IMR-90 (cell line): ENCODE measurements around the gene RASGEF1C. TPM values are rescaled to one million over a fixed set of nuclear protein-coding genes. Genes with fewer than 3 reads are reported as not detected.

Experiments
- ATAC-seq: fragments of 200-7000 bp; cut with Tn5 transposase; 2 replicates; pipeline ENCODE4 v1.9.1; 2020; ENCODE audit warnings: low read depth, mild to moderate bottlenecking, moderate library complexity
- BruUV-seq: library from RNA; stranded (reverse); fragments of 400-500 nt; replicated peaks from 2 replicates; lab custom pipeline; 2021; lab: Mats Ljungman, UMichigan
- CTCF ChIA-PET: fragments of 300-600 bp; formaldehyde crosslinking; extraction: SDS; loops from one replicate; lab custom pipeline; 2021; ENCODE audit warnings: antibody characterized with exemption; lab: Yijun Ruan, JAX
- POLR2A ChIA-PET: fragments of 300-600 bp; sonication (Branson Sonifier 250); formaldehyde crosslinking; loops from one replicate; lab custom pipeline; 2022; ENCODE audit warnings: antibody characterized with exemption; ENCODE audit not compliant: unreplicated experiment; lab: Charles Lee
- DNase-seq: peaks from one replicate; pipeline ENCODE4 v3.0.0; 2013
- H2AFZ ChIP-seq: replicated peaks from 2 replicates; pipeline ENCODE3; 2013; ENCODE audit warnings: low read length, mild to moderate bottlenecking; ENCODE audit not compliant: poor library complexity
- H2AK5ac ChIP-seq: 2 replicates; pipeline ENCODE4 v1.6.1; 2013; ENCODE audit warnings: low read depth, low read length, inconsistent platforms
- H2AK9ac ChIP-seq: replicated peaks from 2 replicates; pipeline ENCODE3; 2013; ENCODE audit warnings: mild to moderate bottlenecking, low read depth, low read length, moderate library complexity; ENCODE audit not compliant: poor library complexity
- H2BK120ac ChIP-seq: 2 replicates; pipeline ENCODE4 v1.6.1; 2013; ENCODE audit warnings: low read depth, low read length, inconsistent platforms
- H2BK15ac ChIP-seq: 3 replicates; pipeline ENCODE4 v1.6.1; 2013; ENCODE audit warnings: low read depth, low read length, inconsistent platforms
- H2BK20ac ChIP-seq: 2 replicates; pipeline ENCODE4 v1.6.1; 2013; ENCODE audit warnings: low read depth, mild to moderate bottlenecking, inconsistent platforms, low read length, moderate library complexity
- H2BK5ac ChIP-seq: 2 replicates; pipeline ENCODE4 v1.6.1; 2013; ENCODE audit warnings: mild to moderate bottlenecking, low read depth, low read length, inconsistent platforms; ENCODE audit not compliant: poor library complexity, severe bottlenecking
- H3K14ac ChIP-seq: replicated peaks from 2 replicates; pipeline ENCODE4 v1.6.1; 2013; ENCODE audit warnings: low read depth, low read length, inconsistent platforms
- H3K18ac ChIP-seq: 2 replicates; pipeline ENCODE4 v1.6.1; 2013; ENCODE audit warnings: low read depth, low read length, control low read depth
- H3K23ac ChIP-seq: 2 replicates; pipeline ENCODE4 v1.6.1; 2013; ENCODE audit warnings: low read depth, low read length, inconsistent platforms
- H3K27ac ChIP-seq: 2 replicates; pipeline ENCODE4 v1.5.1; 2013; ENCODE audit warnings: mild to moderate bottlenecking, control low read depth, low read length; ENCODE audit not compliant: insufficient read depth
- H3K27me3 ChIP-seq: 2 replicates; pipeline ENCODE4 v1.6.1; 2013; ENCODE audit warnings: low read length; ENCODE audit not compliant: control insufficient read depth, insufficient read depth
- H3K36me3 ChIP-seq: 2 replicates; pipeline ENCODE4 v1.6.1; 2013; ENCODE audit warnings: low read length, mixed read lengths; ENCODE audit not compliant: control insufficient read depth, insufficient read depth
- H3K4ac ChIP-seq: 2 replicates; pipeline ENCODE4 v1.6.1; 2013; ENCODE audit warnings: low read depth, low read length, inconsistent platforms
- H3K4me1 ChIP-seq: 2 replicates; pipeline ENCODE4 v1.6.1; 2013; ENCODE audit warnings: low read length, mixed read lengths; ENCODE audit not compliant: control insufficient read depth, insufficient read depth
- H3K4me2 ChIP-seq: 2 replicates; pipeline ENCODE4 v1.6.1; 2013; ENCODE audit warnings: low read depth, mild to moderate bottlenecking, control low read depth, low read length, moderate library complexity
- H3K4me3 ChIP-seq: 2 replicates; pipeline ENCODE4 v1.5.1; 2013; ENCODE audit warnings: low read depth, mild to moderate bottlenecking, control low read depth, low read length, moderate library complexity; ENCODE audit not compliant: insufficient read depth
- H3K56ac ChIP-seq: 2 replicates; pipeline ENCODE4 v1.6.1; 2013; ENCODE audit warnings: low read length, inconsistent platforms; ENCODE audit not compliant: insufficient read depth; ENCODE audit errors: extremely low read depth
- H3K79me1 ChIP-seq, 2 experiments: 2 replicates each; pipeline ENCODE4 v1.6.1; 2013; ENCODE audit warnings: low read length in 2 of 2, inconsistent platforms in 1 of 2, low read depth in 1 of 2
- H3K9ac ChIP-seq: 2 replicates; pipeline ENCODE4 v1.6.1; 2013; ENCODE audit warnings: low read depth, low read length, control low read depth
- H3K9me1 ChIP-seq: 2 replicates; pipeline ENCODE4 v1.6.1; 2013; ENCODE audit warnings: low read length, inconsistent platforms; ENCODE audit not compliant: insufficient read depth
- H3K9me3 ChIP-seq: 2 replicates; pipeline ENCODE4 v1.6.1; 2013; ENCODE audit warnings: low read length; ENCODE audit not compliant: control insufficient read depth, insufficient read depth
- H4K20me1 ChIP-seq: 2 replicates; pipeline ENCODE4 v1.6.1; 2013; ENCODE audit warnings: low read length, inconsistent platforms; ENCODE audit not compliant: insufficient read depth
- H4K5ac ChIP-seq: 2 replicates; pipeline ENCODE4 v1.6.1; 2013; ENCODE audit warnings: mild to moderate bottlenecking, low read depth, low read length, control low read depth
- H4K8ac ChIP-seq, 2 experiments: 2 replicates each; pipeline ENCODE4 v1.6.1; 2013; ENCODE audit warnings: low read depth in 2 of 2, low read length in 2 of 2, control low read depth in 1 of 2, inconsistent platforms in 1 of 2
- H4K91ac ChIP-seq: 2 replicates; pipeline ENCODE4 v1.6.1; 2013; ENCODE audit warnings: low read depth, low read length, inconsistent platforms; ENCODE audit not compliant: insufficient read depth
- BHLHE40 ChIP-seq: fragments of 150-350 bp; IDR thresholded peaks from 2 replicates; pipeline ENCODE4 v1.6.1; 2016; ENCODE audit warnings: mild to moderate bottlenecking, low read depth, low read length
- CEBPB ChIP-seq: IDR thresholded peaks from 2 replicates; pipeline ENCODE4 v1.6.1; 2012; ENCODE audit warnings: low read depth, low read length, improper control_type of control experiment
- CHD1 ChIP-seq: IDR thresholded peaks from 2 replicates; pipeline ENCODE4 v1.6.1; 2012; ENCODE audit warnings: low read depth, low read length, improper control_type of control experiment
- CTCF ChIP-seq: conservative IDR thresholded peaks from 2 replicates; pipeline ENCODE4 v1.5.1; 2012; ENCODE audit warnings: mild to moderate bottlenecking, low read depth, low read length, improper control_type of control experiment
- FOS ChIP-seq: fragments of 150-350 bp; IDR thresholded peaks from 2 replicates; pipeline ENCODE4 v1.6.1; 2016; ENCODE audit warnings: low read depth, low read length
- MAFK ChIP-seq: IDR thresholded peaks from 2 replicates; pipeline ENCODE4 v1.6.1; 2012; ENCODE audit warnings: low read depth, low read length, improper control_type of control experiment
- MAZ ChIP-seq: IDR thresholded peaks from 2 replicates; pipeline ENCODE4 v1.6.1; 2012; ENCODE audit warnings: low read depth, mild to moderate bottlenecking, low read length, improper control_type of control experiment, moderate library complexity, borderline replicate concordance
- MXI1 ChIP-seq: IDR thresholded peaks from 2 replicates; pipeline ENCODE4 v1.6.1; 2012; ENCODE audit warnings: low read depth, mild to moderate bottlenecking, low read length, moderate library complexity, borderline replicate concordance
- NFE2L2 ChIP-seq: fragments of 150-350 bp; IDR thresholded peaks from 2 replicates; pipeline ENCODE4 v1.6.1; 2016; ENCODE audit warnings: low read depth, mild to moderate bottlenecking, low read length
- POLR2A ChIP-seq: IDR thresholded peaks from 2 replicates; pipeline ENCODE4 v1.6.1; 2012; ENCODE audit warnings: mild to moderate bottlenecking, low read depth, low read length
- RAD21 ChIP-seq: IDR thresholded peaks from 2 replicates; pipeline ENCODE4 v1.6.1; 2012; ENCODE audit warnings: low read length, improper control_type of control experiment
- RCOR1 ChIP-seq: IDR thresholded peaks from 2 replicates; pipeline ENCODE4 v1.6.1; 2012; ENCODE audit warnings: mild to moderate bottlenecking, low read length, improper control_type of control experiment; ENCODE audit not compliant: insufficient replicate concordance
- RFX5 ChIP-seq: IDR thresholded peaks from 2 replicates; pipeline ENCODE4 v1.8.0; 2012; ENCODE audit warnings: low read depth, mild to moderate bottlenecking, low read length, moderate library complexity
- SMC3 ChIP-seq: fragments of 150-350 bp; IDR thresholded peaks from 2 replicates; pipeline ENCODE4 v1.6.1; 2016; ENCODE audit warnings: low read depth, mild to moderate bottlenecking, antibody characterized with exemption, low read length, moderate library complexity
- WGBS, 2 experiments: methylation state at CpG; one replicate each; pipeline versions ENCODE4 v1.1.5 to v1.1.7; 2013; ENCODE audit warnings: missing lambda C conversion rate in 2 of 2; ENCODE audit not compliant: insufficient read length in 1 of 2; ENCODE audit errors: extremely low coverage in 2 of 2; 5-methylcytosine and 5-hydroxymethylcytosine counted together
- dilution Hi-C: fragments of 300-500 bp; cut with HindIII; formaldehyde crosslinking; loops from one replicate; pipeline ENCODE4 v1.14.3; 2018; ENCODE audit warnings: low sequenced_read_pairs; ENCODE audit not compliant: unreplicated experiment
- in situ Hi-C: fragments of 300-500 bp; cut with MboI; formaldehyde crosslinking; loops from 3 replicates; pipeline ENCODE4 v1.14.3; 2019; ENCODE audit warnings: low sequenced_read_pairs, inconsistent platforms, mixed read lengths
- intact Hi-C: fragments of 100-400 bp; cut with micrococcal nuclease; formaldehyde crosslinking; loops from 2 replicates; pipeline ENCODE4 v1.10.0; 2022
- polyA plus RNA-seq, 3 experiments: library from polyadenylated mRNA; depleted of rRNA; stranded (reverse); fragments of >200 nt; gene quantifications; 2 replicates each; pipeline ENCODE4 v1.2.3, GENCODE V29; 2012; ENCODE audit warnings: low replicate concordance in 1 of 3
- total RNA-seq: library from RNA; depleted of rRNA; stranded (reverse); fragments of >200 nt; gene quantifications from 2 replicates; pipeline ENCODE4 v1.2.3, GENCODE V29; 2012
- TF ChIP-seq, protein P1 (sequence below): fragments of 150-350 bp; IDR thresholded peaks from 2 replicates; pipeline ENCODE4 v1.6.1; 2017; ENCODE audit warnings: mild to moderate bottlenecking, antibody characterized with exemption, low read length, low read depth
- TF ChIP-seq, protein P2 (sequence below): fragments of 150-350 bp; IDR thresholded peaks from 2 replicates; pipeline ENCODE4 v1.6.1; 2016; ENCODE audit warnings: low read depth, mild to moderate bottlenecking, low read length, moderate library complexity, borderline replicate concordance

The RASGEF1C gene
- total and polyA plus RNA-seq, 2 of the 4 experiments (the other 2 are of a cell fraction) = not detected

GRCh38 chr5:180211761-180212035 lies 2.7 kb upstream of the RASGEF1C start:
- DNase-seq = no peak
- H4K20me1 ChIP-seq = no peaks in the 10 kb centered on the region
- no peak overlapping the region for H4K8ac ChIP-seq
- H3K79me1 ChIP-seq = no peaks in the 10 kb centered on the region
- WGBS, 2 experiments = no CpG with 5 or more reads among the region's 4 CpGs
- intact Hi-C loops = no loop called here
- no peak overlapping the region for H4K91ac ChIP-seq
- CTCF ChIA-PET = no interaction called here
- H3K14ac ChIP-seq = no peak overlapping the region
- H3K23ac ChIP-seq = no peak overlapping the region
- H3K18ac ChIP-seq = no peak overlapping the region
- H2BK15ac ChIP-seq = no peak overlapping the region
- POLR2A ChIA-PET = no interaction called here
- H3K4me3 ChIP-seq = no peak overlapping the region
- peaks cover 16% of the 10 kb centered on the region; the same call in 1 of the 2 replicates for H3K27me3 ChIP-seq
- H2BK120ac ChIP-seq = no peak overlapping the region
- no peak overlapping the region for H3K9ac ChIP-seq
- H2BK20ac ChIP-seq = no peak overlapping the region
- in situ Hi-C loops = no loop called here
- H2BK5ac ChIP-seq = no peak overlapping the region
- no peak overlapping the region for H3K56ac ChIP-seq
- H3K9me3 ChIP-seq = peaks cover 14% of the 10 kb centered on the region; the same call in 1 of the 2 replicates
- H2AFZ ChIP-seq = no peak overlapping the region
- no peaks in the 10 kb centered on the region; the same call in 1 of the 2 replicates for H3K9me1 ChIP-seq
- H3K27ac ChIP-seq = no peak overlapping the region
- peaks cover 1% of the 10 kb centered on the region; the same call in 1 of the 2 replicates for H3K4me1 ChIP-seq
- no peak for TF ChIP-seq MAZ
- TF ChIP-seq CHD1 = no peak
- no peak for TF ChIP-seq BHLHE40
- TF ChIP-seq MAFK = no peak
- TF ChIP-seq, protein P1, sequence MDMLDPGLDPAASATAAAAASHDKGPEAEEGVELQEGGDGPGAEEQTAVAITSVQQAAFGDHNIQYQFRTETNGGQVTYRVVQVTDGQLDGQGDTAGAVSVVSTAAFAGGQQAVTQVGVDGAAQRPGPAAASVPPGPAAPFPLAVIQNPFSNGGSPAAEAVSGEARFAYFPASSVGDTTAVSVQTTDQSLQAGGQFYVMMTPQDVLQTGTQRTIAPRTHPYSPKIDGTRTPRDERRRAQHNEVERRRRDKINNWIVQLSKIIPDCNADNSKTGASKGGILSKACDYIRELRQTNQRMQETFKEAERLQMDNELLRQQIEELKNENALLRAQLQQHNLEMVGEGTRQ = no peak
- no peak for TF ChIP-seq NFE2L2
- TF ChIP-seq CEBPB = no peak
- TF ChIP-seq SMC3 = no peak
- no peak for TF ChIP-seq CTCF
- no peak for TF ChIP-seq POLR2A
- TF ChIP-seq, protein P2, sequence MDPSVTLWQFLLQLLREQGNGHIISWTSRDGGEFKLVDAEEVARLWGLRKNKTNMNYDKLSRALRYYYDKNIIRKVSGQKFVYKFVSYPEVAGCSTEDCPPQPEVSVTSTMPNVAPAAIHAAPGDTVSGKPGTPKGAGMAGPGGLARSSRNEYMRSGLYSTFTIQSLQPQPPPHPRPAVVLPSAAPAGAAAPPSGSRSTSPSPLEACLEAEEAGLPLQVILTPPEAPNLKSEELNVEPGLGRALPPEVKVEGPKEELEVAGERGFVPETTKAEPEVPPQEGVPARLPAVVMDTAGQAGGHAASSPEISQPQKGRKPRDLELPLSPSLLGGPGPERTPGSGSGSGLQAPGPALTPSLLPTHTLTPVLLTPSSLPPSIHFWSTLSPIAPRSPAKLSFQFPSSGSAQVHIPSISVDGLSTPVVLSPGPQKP = no peak
- TF ChIP-seq MXI1 = no peak
- TF ChIP-seq FOS = no peak
- TF ChIP-seq RCOR1 = no peak
- TF ChIP-seq RFX5 = no peak
- TF ChIP-seq RAD21 = no peak
- H3K4ac ChIP-seq = no peak overlapping the region
- H2AK5ac ChIP-seq = no peak overlapping the region
- no peaks in the 10 kb centered on the region for H3K36me3 ChIP-seq
- no TSS peak for BruUV-seq
- ATAC-seq = no peak
- no peak overlapping the region for H3K4me2 ChIP-seq
- H4K5ac ChIP-seq = no peak overlapping the region
- dilution Hi-C loops = no loop called here
- H2AK9ac ChIP-seq = no peak overlapping the region
